ENCODE results near the gene CNMD.

DNA sequence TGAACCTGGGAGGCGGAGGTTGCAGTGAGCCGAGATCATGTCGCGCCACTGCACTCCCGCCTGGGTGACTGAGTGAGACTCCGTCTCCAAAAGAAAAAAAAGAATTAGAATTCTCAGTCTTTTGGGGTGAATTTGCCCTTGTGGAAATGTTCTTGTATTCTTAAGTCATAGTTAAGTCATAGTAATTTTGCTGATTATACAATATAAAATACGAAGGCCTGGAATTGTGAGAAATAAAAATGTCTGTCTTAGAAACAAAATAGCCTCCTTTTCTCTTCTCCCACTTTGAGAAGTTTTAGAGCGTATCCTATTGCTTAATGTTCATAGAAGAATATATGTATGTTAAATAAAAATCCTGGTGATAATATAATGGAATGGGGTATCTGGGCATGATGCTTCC lies 68.9 kb downstream of the CNMD start:
- TF ChIP-seq TAF1 (IDR thresholded peaks at IDR 0.05; ENCODE audit: low read depth) (no peak), RAD21 (IDR thresholded peaks at IDR 0.05; ENCODE audit: low read depth) (no peak), EP300 (IDR thresholded peaks at IDR 0.05; ENCODE audit: borderline replicate concordance) (no peak), CREB1 (IDR thresholded peaks at IDR 0.05; ENCODE audit: low read depth) (no peak), CEBPB (IDR thresholded peaks at IDR 0.05) (no peak), EGR1 (IDR thresholded peaks at IDR 0.05) (no peak), ZBTB7A (IDR thresholded peaks at IDR 0.05; ENCODE audit: low read depth) (no peak), TCF12 (IDR thresholded peaks at IDR 0.05; ENCODE audit: low read depth) (no peak), FOXM1 (IDR thresholded peaks at IDR 0.05; ENCODE audit: borderline replicate concordance, low read depth) (no peak), YY1 (IDR thresholded peaks at IDR 0.05; ENCODE audit: low read depth) (no peak)
- TF ChIP-seq, protein P1, sequence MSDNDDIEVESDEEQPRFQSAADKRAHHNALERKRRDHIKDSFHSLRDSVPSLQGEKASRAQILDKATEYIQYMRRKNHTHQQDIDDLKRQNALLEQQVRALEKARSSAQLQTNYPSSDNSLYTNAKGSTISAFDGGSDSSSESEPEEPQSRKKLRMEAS (IDR thresholded peaks at IDR 0.05): no peak
- TF ChIP-seq, protein P2, sequence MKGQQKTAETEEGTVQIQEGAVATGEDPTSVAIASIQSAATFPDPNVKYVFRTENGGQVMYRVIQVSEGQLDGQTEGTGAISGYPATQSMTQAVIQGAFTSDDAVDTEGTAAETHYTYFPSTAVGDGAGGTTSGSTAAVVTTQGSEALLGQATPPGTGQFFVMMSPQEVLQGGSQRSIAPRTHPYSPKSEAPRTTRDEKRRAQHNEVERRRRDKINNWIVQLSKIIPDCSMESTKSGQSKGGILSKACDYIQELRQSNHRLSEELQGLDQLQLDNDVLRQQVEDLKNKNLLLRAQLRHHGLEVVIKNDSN (IDR thresholded peaks at IDR 0.05): no peak
- TF ChIP-seq, protein P3, sequence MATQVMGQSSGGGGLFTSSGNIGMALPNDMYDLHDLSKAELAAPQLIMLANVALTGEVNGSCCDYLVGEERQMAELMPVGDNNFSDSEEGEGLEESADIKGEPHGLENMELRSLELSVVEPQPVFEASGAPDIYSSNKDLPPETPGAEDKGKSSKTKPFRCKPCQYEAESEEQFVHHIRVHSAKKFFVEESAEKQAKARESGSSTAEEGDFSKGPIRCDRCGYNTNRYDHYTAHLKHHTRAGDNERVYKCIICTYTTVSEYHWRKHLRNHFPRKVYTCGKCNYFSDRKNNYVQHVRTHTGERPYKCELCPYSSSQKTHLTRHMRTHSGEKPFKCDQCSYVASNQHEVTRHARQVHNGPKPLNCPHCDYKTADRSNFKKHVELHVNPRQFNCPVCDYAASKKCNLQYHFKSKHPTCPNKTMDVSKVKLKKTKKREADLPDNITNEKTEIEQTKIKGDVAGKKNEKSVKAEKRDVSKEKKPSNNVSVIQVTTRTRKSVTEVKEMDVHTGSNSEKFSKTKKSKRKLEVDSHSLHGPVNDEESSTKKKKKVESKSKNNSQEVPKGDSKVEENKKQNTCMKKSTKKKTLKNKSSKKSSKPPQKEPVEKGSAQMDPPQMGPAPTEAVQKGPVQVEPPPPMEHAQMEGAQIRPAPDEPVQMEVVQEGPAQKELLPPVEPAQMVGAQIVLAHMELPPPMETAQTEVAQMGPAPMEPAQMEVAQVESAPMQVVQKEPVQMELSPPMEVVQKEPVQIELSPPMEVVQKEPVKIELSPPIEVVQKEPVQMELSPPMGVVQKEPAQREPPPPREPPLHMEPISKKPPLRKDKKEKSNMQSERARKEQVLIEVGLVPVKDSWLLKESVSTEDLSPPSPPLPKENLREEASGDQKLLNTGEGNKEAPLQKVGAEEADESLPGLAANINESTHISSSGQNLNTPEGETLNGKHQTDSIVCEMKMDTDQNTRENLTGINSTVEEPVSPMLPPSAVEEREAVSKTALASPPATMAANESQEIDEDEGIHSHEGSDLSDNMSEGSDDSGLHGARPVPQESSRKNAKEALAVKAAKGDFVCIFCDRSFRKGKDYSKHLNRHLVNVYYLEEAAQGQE (IDR thresholded peaks at IDR 0.05; ENCODE audit: low read depth): no peak

Data from Ishikawa (cell line).